ENCODE results near the gene RELN.

- TF ChIP-seq SP1 (IDR thresholded peaks at IDR 0.05), result no peak
- TF ChIP-seq ELF4 (IDR thresholded peaks at IDR 0.05), result no peak
- no peak for TF ChIP-seq ARNT (IDR thresholded peaks at IDR 0.05)
- TF ChIP-seq BHLHE40 (IDR thresholded peaks at IDR 0.05; ENCODE audit: borderline replicate concordance), result no peak
- no peak for TF ChIP-seq PKNOX1 (IDR thresholded peaks at IDR 0.05)
- TF ChIP-seq ZNF384 (IDR thresholded peaks at IDR 0.05), result no peak
- no peak for TF ChIP-seq SUZ12 (IDR thresholded peaks at IDR 0.05)
- TF ChIP-seq CTBP1 (IDR thresholded peaks at IDR 0.05; ENCODE audit: borderline replicate concordance), result no peak
- no peak for TF ChIP-seq FOXA1 (IDR thresholded peaks at IDR 0.05)
- TF ChIP-seq TARDBP (IDR thresholded peaks at IDR 0.05), result no peak
- no peak for TF ChIP-seq NFRKB (IDR thresholded peaks at IDR 0.05)
Observed at GRCh38 chr7:103993551-103993950, 4.1 kb upstream of the RELN start.

All from HEK293T (cell line).